Body of pancreas (tissue), 4 donors: ENCODE data around the gene IGSF21. TPM values are rescaled to one million over a fixed set of nuclear protein-coding genes. Genes with fewer than 3 reads are reported as not detected.

ENCODE experiments used
- ATAC-seq: fragments of 150-250 bp; one replicate; pipeline ENCODE4 v1.9.1; 2016
- DNase-seq, 4 donors: peaks; one replicate each; pipeline ENCODE4 v3.0.0-alpha.2; 2019
- H3K27ac ChIP-seq, 4 donors: fragments of 200-600 bp; sonication (generic); 1 replicate in 3 of 4; 2 replicates in 1 of 4; pipeline versions ENCODE4 v1.5.1 to v1.6.1; 2016 to 2019; ENCODE audit warnings: mild to moderate bottlenecking in 1 of 4, mixed read lengths in 1 of 4, moderate library complexity in 1 of 4
- H3K27me3 ChIP-seq, 2 donors: fragments of 200-600 bp; sonication (generic); one replicate each; pipeline ENCODE4 v1.6.0; 2016; ENCODE audit warnings: mild to moderate bottlenecking in 1 of 2
- H3K36me3 ChIP-seq, 2 donors: fragments of 200-600 bp; sonication (generic); replicated peaks in 1 of 2; 2 replicates each; pipeline ENCODE4 v1.5.1; 2016; ENCODE audit warnings: low read depth in 2 of 2; ENCODE audit not compliant: insufficient read depth in 1 of 2
- H3K4me1 ChIP-seq: fragments of 200-600 bp; sonication (generic); one replicate; pipeline ENCODE4 v1.6.0; 2016
- H3K4me3 ChIP-seq, 2 donors: fragments of 200-600 bp; sonication (generic); 1 replicate in 1 of 2; 2 replicates in 1 of 2; pipeline ENCODE4 v1.5.1; 2016 to 2019
- H3K9me3 ChIP-seq, 3 donors: fragments of 200-600 bp; sonication (generic); 1 replicate in 2 of 3; 2 replicates in 1 of 3; pipeline ENCODE4 v1.5.1; 2016
- CTCF ChIP-seq, 7 experiments: fragments of 450-650 bp in 4 of 7; fragments of 200-600 bp in 3 of 7; sonication (generic) in 3 of 7; IDR thresholded peaks; one replicate each; pipeline ENCODE4 v1.5.1; 2016 to 2019; ENCODE audit warnings: antibody characterized with exemption in 7 of 7
- POLR2A ChIP-seq, 3 donors: fragments of 450-650 bp; IDR thresholded peaks; one replicate each; pipeline ENCODE4 v1.6.1; 2016; ENCODE audit warnings: antibody characterized with exemption in 3 of 3, mild to moderate bottlenecking in 2 of 3
- WGBS, 2 donors: methylation state at CpG; one replicate each; pipeline ENCODE4 v1.1.5; 2017; 5-methylcytosine and 5-hydroxymethylcytosine counted together
- intact Hi-C: fragments of 100-400 bp; cut with DNase I; formaldehyde crosslinking; loops from one replicate; pipeline ENCODE4 v1.15.1; 2023
- total RNA-seq, 2 donors: library from RNA; depleted of rRNA; stranded (reverse); fragments of >200 nt; gene quantifications; one replicate each; pipeline ENCODE4 v1.1.0, GENCODE V29; 2016

IGSF21 gene
- total RNA-seq, 2 donors from 2014 or later = 0.33 to 2.1 TPM

GRCh38 chr1:18211764-18212163 is 104.2 kb downstream of the IGSF21 start:
- DNase-seq = no peak
- intact Hi-C loops = no loop called here

GRCh38 chr1:18217398-18218043 is 109.9 kb downstream of the IGSF21 start:
- no peaks in the 10 kb centered on the region for H3K4me1 ChIP-seq
- H3K27ac ChIP-seq = no peak overlapping the region
- no peaks in the 10 kb centered on the region for H3K27me3 ChIP-seq
- DNase-seq (peak in 2 of 4 donors; percentile 8 to 13), ATAC-seq (no peak)
- WGBS, 2 donors = 56 to 57% methylated on average over 4 of the region's 4 CpGs
- intact Hi-C loops = no loop called here
- TF ChIP-seq POLR2A (IDR thresholded peaks at IDR 0.05) = no peak
- peak in 3 of 7 experiments; percentile 12 to 16 (median 14) for TF ChIP-seq CTCF (IDR thresholded peaks at IDR 0.05)
- H3K4me3 ChIP-seq = no peak overlapping the region
- no peaks in the 10 kb centered on the region for H3K36me3 ChIP-seq
- no peaks in the 10 kb centered on the region for H3K9me3 ChIP-seq

More at GRCh38 chr1:18211764-18212163, 104.2 kb downstream of the IGSF21 start:
- no peak for ATAC-seq
- 65 to 81% methylated on average over 3 to 8 of the region's 8 CpGs for WGBS, 2 donors
- Histone ChIP-seq H3K4me3 (no peak overlapping the region), H3K9me3 (peaks cover 0 to 7% (median 0%) of the 10 kb centered on the region in 3 donors), H3K27ac (no peak overlapping the region), H3K27me3 (no peaks in the 10 kb centered on the region), H3K36me3 (no peaks in the 10 kb centered on the region), H3K4me1 (no peaks in the 10 kb centered on the region)
- TF ChIP-seq POLR2A (IDR thresholded peaks at IDR 0.05) (no peak), CTCF (IDR thresholded peaks at IDR 0.05) (no peak)

GRCh38 chr1:18229625-18230024 is 122.0 kb downstream of the IGSF21 start:
- H3K36me3 ChIP-seq = no peaks in the 10 kb centered on the region
- no peak for DNase-seq
- H3K9me3 ChIP-seq = peaks cover 0 to 7% (median 0%) of the 10 kb centered on the region in 3 donors
- H3K27me3 ChIP-seq = peaks cover 0 to 6% of the 10 kb centered on the region in 2 donors
- TF ChIP-seq POLR2A (IDR thresholded peaks at IDR 0.05) (no peak), CTCF (IDR thresholded peaks at IDR 0.05) (no peak)
- intact Hi-C loops = no loop called here
- H3K27ac ChIP-seq = no peak overlapping the region
- no peaks in the 10 kb centered on the region for H3K4me1 ChIP-seq
- no peak overlapping the region for H3K4me3 ChIP-seq
- no peak for ATAC-seq
- 73 to 87% methylated on average over 1 of the region's 1 CpG for WGBS, 2 donors

- Histone ChIP-seq H3K4me3 (no peak overlapping the region), H3K4me1 (no peaks in the 10 kb centered on the region), H3K27me3 (peaks cover 0 to 6% of the 10 kb centered on the region in 2 donors), H3K36me3 (no peaks in the 10 kb centered on the region), H3K9me3 (peaks cover 0 to 7% (median 0%) of the 10 kb centered on the region in 3 donors), H3K27ac (no peak overlapping the region)
- intact Hi-C loops = no loop called here
- no peak for TF ChIP-seq CTCF (IDR thresholded peaks at IDR 0.05)
- no peak for TF ChIP-seq POLR2A (IDR thresholded peaks at IDR 0.05)
- ATAC-seq (no peak), DNase-seq (no peak)
- WGBS, 2 donors = 46 to 49% methylated on average over 6 of the region's 6 CpGs
Observed at GRCh38 chr1:18230321-18230720, 122.7 kb downstream of the IGSF21 start.

- no peak overlapping the region for H3K27ac ChIP-seq
- no peak for ATAC-seq
- H3K4me3 ChIP-seq = no peak overlapping the region
- DNase-seq = no peak
- WGBS, 2 donors = 4 to 6% methylated on average over 8 to 9 of the region's 9 CpGs
- TF ChIP-seq CTCF (IDR thresholded peaks at IDR 0.05) = no peak
- no peak for TF ChIP-seq POLR2A (IDR thresholded peaks at IDR 0.05)
- intact Hi-C loops = no loop called here
- no peaks in the 10 kb centered on the region for H3K36me3 ChIP-seq
- peaks cover 0 to 6% of the 10 kb centered on the region in 2 donors for H3K27me3 ChIP-seq
- H3K9me3 ChIP-seq = peaks cover 0 to 7% (median 0%) of the 10 kb centered on the region in 3 donors
- no peaks in the 10 kb centered on the region for H3K4me1 ChIP-seq
Observed at GRCh38 chr1:18230840-18231239, 123.2 kb downstream of the IGSF21 start.
